IMR-90 (cell line): ENCODE measurements around the gene CCNJL. TPM values are rescaled to one million over a fixed set of nuclear protein-coding genes. Genes with fewer than 3 reads are reported as not detected.

Experiments used
- ATAC-seq: fragments of 200-7000 bp; cut with Tn5 transposase; 2 replicates; pipeline ENCODE4 v1.9.1; 2020; ENCODE audit warnings: low read depth, mild to moderate bottlenecking, moderate library complexity
- BruUV-seq: library from RNA; stranded (reverse); fragments of 400-500 nt; replicated peaks from 2 replicates; lab custom pipeline; 2021; lab: Mats Ljungman, UMichigan
- CTCF ChIA-PET: fragments of 300-600 bp; formaldehyde crosslinking; extraction: SDS; loops from one replicate; lab custom pipeline; 2021; ENCODE audit warnings: antibody characterized with exemption; lab: Yijun Ruan, JAX
- POLR2A ChIA-PET: fragments of 300-600 bp; sonication (Branson Sonifier 250); formaldehyde crosslinking; loops from one replicate; lab custom pipeline; 2022; ENCODE audit warnings: antibody characterized with exemption; ENCODE audit not compliant: unreplicated experiment; lab: Charles Lee
- DNase-seq: peaks from one replicate; pipeline ENCODE4 v3.0.0; 2013
- H2AFZ ChIP-seq: replicated peaks from 2 replicates; pipeline ENCODE3; 2013; ENCODE audit warnings: low read length, mild to moderate bottlenecking; ENCODE audit not compliant: poor library complexity
- H2AK5ac ChIP-seq: 2 replicates; pipeline ENCODE4 v1.6.1; 2013; ENCODE audit warnings: low read depth, low read length, inconsistent platforms
- H2AK9ac ChIP-seq: replicated peaks from 2 replicates; pipeline ENCODE3; 2013; ENCODE audit warnings: mild to moderate bottlenecking, low read depth, low read length, moderate library complexity; ENCODE audit not compliant: poor library complexity
- H2BK120ac ChIP-seq: 2 replicates; pipeline ENCODE4 v1.6.1; 2013; ENCODE audit warnings: low read depth, low read length, inconsistent platforms
- H2BK15ac ChIP-seq: 3 replicates; pipeline ENCODE4 v1.6.1; 2013; ENCODE audit warnings: low read depth, low read length, inconsistent platforms
- H2BK20ac ChIP-seq: 2 replicates; pipeline ENCODE4 v1.6.1; 2013; ENCODE audit warnings: low read depth, mild to moderate bottlenecking, inconsistent platforms, low read length, moderate library complexity
- H2BK5ac ChIP-seq: 2 replicates; pipeline ENCODE4 v1.6.1; 2013; ENCODE audit warnings: mild to moderate bottlenecking, low read depth, low read length, inconsistent platforms; ENCODE audit not compliant: poor library complexity, severe bottlenecking
- H3K14ac ChIP-seq: replicated peaks from 2 replicates; pipeline ENCODE4 v1.6.1; 2013; ENCODE audit warnings: low read depth, low read length, inconsistent platforms
- H3K18ac ChIP-seq: 2 replicates; pipeline ENCODE4 v1.6.1; 2013; ENCODE audit warnings: low read depth, low read length, control low read depth
- H3K23ac ChIP-seq: 2 replicates; pipeline ENCODE4 v1.6.1; 2013; ENCODE audit warnings: low read depth, low read length, inconsistent platforms
- H3K27ac ChIP-seq: 2 replicates; pipeline ENCODE4 v1.5.1; 2013; ENCODE audit warnings: mild to moderate bottlenecking, control low read depth, low read length; ENCODE audit not compliant: insufficient read depth
- H3K27me3 ChIP-seq: 2 replicates; pipeline ENCODE4 v1.6.1; 2013; ENCODE audit warnings: low read length; ENCODE audit not compliant: control insufficient read depth, insufficient read depth
- H3K36me3 ChIP-seq: 2 replicates; pipeline ENCODE4 v1.6.1; 2013; ENCODE audit warnings: low read length, mixed read lengths; ENCODE audit not compliant: control insufficient read depth, insufficient read depth
- H3K4ac ChIP-seq: 2 replicates; pipeline ENCODE4 v1.6.1; 2013; ENCODE audit warnings: low read depth, low read length, inconsistent platforms
- H3K4me1 ChIP-seq: 2 replicates; pipeline ENCODE4 v1.6.1; 2013; ENCODE audit warnings: low read length, mixed read lengths; ENCODE audit not compliant: control insufficient read depth, insufficient read depth
- H3K4me2 ChIP-seq: 2 replicates; pipeline ENCODE4 v1.6.1; 2013; ENCODE audit warnings: low read depth, mild to moderate bottlenecking, control low read depth, low read length, moderate library complexity
- H3K4me3 ChIP-seq: 2 replicates; pipeline ENCODE4 v1.5.1; 2013; ENCODE audit warnings: low read depth, mild to moderate bottlenecking, control low read depth, low read length, moderate library complexity; ENCODE audit not compliant: insufficient read depth
- H3K56ac ChIP-seq: 2 replicates; pipeline ENCODE4 v1.6.1; 2013; ENCODE audit warnings: low read length, inconsistent platforms; ENCODE audit not compliant: insufficient read depth; ENCODE audit errors: extremely low read depth
- H3K79me1 ChIP-seq, 2 experiments: 2 replicates each; pipeline ENCODE4 v1.6.1; 2013; ENCODE audit warnings: low read length in 2 of 2, inconsistent platforms in 1 of 2, low read depth in 1 of 2
- H3K9ac ChIP-seq: 2 replicates; pipeline ENCODE4 v1.6.1; 2013; ENCODE audit warnings: low read depth, low read length, control low read depth
- H3K9me1 ChIP-seq: 2 replicates; pipeline ENCODE4 v1.6.1; 2013; ENCODE audit warnings: low read length, inconsistent platforms; ENCODE audit not compliant: insufficient read depth
- H3K9me3 ChIP-seq: 2 replicates; pipeline ENCODE4 v1.6.1; 2013; ENCODE audit warnings: low read length; ENCODE audit not compliant: control insufficient read depth, insufficient read depth
- H4K20me1 ChIP-seq: 2 replicates; pipeline ENCODE4 v1.6.1; 2013; ENCODE audit warnings: low read length, inconsistent platforms; ENCODE audit not compliant: insufficient read depth
- H4K5ac ChIP-seq: 2 replicates; pipeline ENCODE4 v1.6.1; 2013; ENCODE audit warnings: mild to moderate bottlenecking, low read depth, low read length, control low read depth
- H4K8ac ChIP-seq, 2 experiments: 2 replicates each; pipeline ENCODE4 v1.6.1; 2013; ENCODE audit warnings: low read depth in 2 of 2, low read length in 2 of 2, control low read depth in 1 of 2, inconsistent platforms in 1 of 2
- H4K91ac ChIP-seq: 2 replicates; pipeline ENCODE4 v1.6.1; 2013; ENCODE audit warnings: low read depth, low read length, inconsistent platforms; ENCODE audit not compliant: insufficient read depth
- CEBPB ChIP-seq: IDR thresholded peaks from 2 replicates; pipeline ENCODE4 v1.6.1; 2012; ENCODE audit warnings: low read depth, low read length, improper control_type of control experiment
- CHD1 ChIP-seq: IDR thresholded peaks from 2 replicates; pipeline ENCODE4 v1.6.1; 2012; ENCODE audit warnings: low read depth, low read length, improper control_type of control experiment
- CTCF ChIP-seq: conservative IDR thresholded peaks from 2 replicates; pipeline ENCODE4 v1.5.1; 2012; ENCODE audit warnings: mild to moderate bottlenecking, low read depth, low read length, improper control_type of control experiment
- ELK1 ChIP-seq: fragments of 150-350 bp; IDR thresholded peaks from 2 replicates; pipeline ENCODE4 v1.6.1; 2016; ENCODE audit warnings: low read depth, mild to moderate bottlenecking, low read length, moderate library complexity, borderline replicate concordance
- FOS ChIP-seq: fragments of 150-350 bp; IDR thresholded peaks from 2 replicates; pipeline ENCODE4 v1.6.1; 2016; ENCODE audit warnings: low read depth, low read length
- MAFK ChIP-seq: IDR thresholded peaks from 2 replicates; pipeline ENCODE4 v1.6.1; 2012; ENCODE audit warnings: low read depth, low read length, improper control_type of control experiment
- MAZ ChIP-seq: IDR thresholded peaks from 2 replicates; pipeline ENCODE4 v1.6.1; 2012; ENCODE audit warnings: low read depth, mild to moderate bottlenecking, low read length, improper control_type of control experiment, moderate library complexity, borderline replicate concordance
- NFE2L2 ChIP-seq: fragments of 150-350 bp; IDR thresholded peaks from 2 replicates; pipeline ENCODE4 v1.6.1; 2016; ENCODE audit warnings: low read depth, mild to moderate bottlenecking, low read length
- POLR2A ChIP-seq: IDR thresholded peaks from 2 replicates; pipeline ENCODE4 v1.6.1; 2012; ENCODE audit warnings: mild to moderate bottlenecking, low read depth, low read length
- RAD21 ChIP-seq: IDR thresholded peaks from 2 replicates; pipeline ENCODE4 v1.6.1; 2012; ENCODE audit warnings: low read length, improper control_type of control experiment
- RCOR1 ChIP-seq: IDR thresholded peaks from 2 replicates; pipeline ENCODE4 v1.6.1; 2012; ENCODE audit warnings: mild to moderate bottlenecking, low read length, improper control_type of control experiment; ENCODE audit not compliant: insufficient replicate concordance
- RFX5 ChIP-seq: IDR thresholded peaks from 2 replicates; pipeline ENCODE4 v1.8.0; 2012; ENCODE audit warnings: low read depth, mild to moderate bottlenecking, low read length, moderate library complexity
- SMC3 ChIP-seq: fragments of 150-350 bp; IDR thresholded peaks from 2 replicates; pipeline ENCODE4 v1.6.1; 2016; ENCODE audit warnings: low read depth, mild to moderate bottlenecking, antibody characterized with exemption, low read length, moderate library complexity
- USF2 ChIP-seq: fragments of 150-350 bp; IDR thresholded peaks from 2 replicates; pipeline ENCODE4 v1.6.1; 2017; ENCODE audit warnings: mild to moderate bottlenecking, antibody characterized with exemption, low read length, low read depth
- WGBS, 2 experiments: methylation state at CpG; one replicate each; pipeline versions ENCODE4 v1.1.5 to v1.1.7; 2013; ENCODE audit warnings: missing lambda C conversion rate in 2 of 2; ENCODE audit not compliant: insufficient read length in 1 of 2; ENCODE audit errors: extremely low coverage in 2 of 2; 5-methylcytosine and 5-hydroxymethylcytosine counted together
- dilution Hi-C: fragments of 300-500 bp; cut with HindIII; formaldehyde crosslinking; loops from one replicate; pipeline ENCODE4 v1.14.3; 2018; ENCODE audit warnings: low sequenced_read_pairs; ENCODE audit not compliant: unreplicated experiment
- in situ Hi-C: fragments of 300-500 bp; cut with MboI; formaldehyde crosslinking; loops from 3 replicates; pipeline ENCODE4 v1.14.3; 2019; ENCODE audit warnings: low sequenced_read_pairs, inconsistent platforms, mixed read lengths
- intact Hi-C: fragments of 100-400 bp; cut with micrococcal nuclease; formaldehyde crosslinking; loops from 2 replicates; pipeline ENCODE4 v1.10.0; 2022
- polyA plus RNA-seq, 3 experiments: library from polyadenylated mRNA; depleted of rRNA; stranded (reverse); fragments of >200 nt; gene quantifications; 2 replicates each; pipeline ENCODE4 v1.2.3, GENCODE V29; 2012; ENCODE audit warnings: low replicate concordance in 1 of 3
- total RNA-seq: library from RNA; depleted of rRNA; stranded (reverse); fragments of >200 nt; gene quantifications from 2 replicates; pipeline ENCODE4 v1.2.3, GENCODE V29; 2012

CCNJL gene
- total and polyA plus RNA-seq, 2 of the 4 experiments (the other 2 are of a cell fraction), result 2.0 to 3.8 TPM

GRCh38 chr5:160326981-160327380 is 14.6 kb upstream of the CCNJL start:
- H3K27ac ChIP-seq, result no peak overlapping the region
- no TSS peak for BruUV-seq
- H2AFZ ChIP-seq, result no peak overlapping the region
- H3K4me2 ChIP-seq, result no peak overlapping the region
- H4K20me1 ChIP-seq, result no peaks in the 10 kb centered on the region
- DNase-seq (no peak), ATAC-seq (no peak)
- TF ChIP-seq MAZ (no peak), RCOR1 (no peak), CEBPB (no peak), RAD21 (no peak), MAFK (no peak), ELK1 (no peak), RFX5 (no peak), USF2 (no peak), POLR2A (no peak), SMC3 (no peak), NFE2L2 (no peak), CTCF (no peak), CHD1 (no peak), FOS (no peak)
- H3K4me3 ChIP-seq, result no peak overlapping the region
- H3K36me3 ChIP-seq, result no peaks in the 10 kb centered on the region
- H2BK120ac ChIP-seq, result no peak overlapping the region
- no peaks in the 10 kb centered on the region for H3K9me3 ChIP-seq
- POLR2A ChIA-PET, result no interaction called here
- WGBS, 2 experiments, result no CpG with 5 or more reads among the region's 2 CpGs
- dilution Hi-C loops (no loop called here), in situ Hi-C loops (loop anchor here (25.0 kb wide), 1 partner anchor 890 kb away; no protein-coding TSS in a partner anchor), intact Hi-C loops (no loop called here)
- no peak overlapping the region for H2BK5ac ChIP-seq
- no peak overlapping the region for H4K8ac ChIP-seq
- H3K18ac ChIP-seq, result no peak overlapping the region
- H3K79me1 ChIP-seq, result no peaks in the 10 kb centered on the region
- H3K4ac ChIP-seq, result no peak overlapping the region
- H3K14ac ChIP-seq, result no peak overlapping the region
- H4K5ac ChIP-seq, result no peak overlapping the region
- CTCF ChIA-PET, result no interaction called here
- H4K91ac ChIP-seq, result no peak overlapping the region
- no peak overlapping the region for H2BK20ac ChIP-seq
- H3K9ac ChIP-seq, result no peak overlapping the region
- no peak overlapping the region for H3K23ac ChIP-seq
- H2AK5ac ChIP-seq, result no peak overlapping the region
- H3K27me3 ChIP-seq, result peaks cover 22% of the 10 kb centered on the region
- no peak overlapping the region for H3K56ac ChIP-seq
- H2AK9ac ChIP-seq, result no peak overlapping the region
- no peaks in the 10 kb centered on the region for H3K4me1 ChIP-seq
- no peak overlapping the region for H2BK15ac ChIP-seq
- no peaks in the 10 kb centered on the region; the same call in 1 of the 2 replicates for H3K9me1 ChIP-seq
